HG03520 (cell line): Measurements from ENCODE around the gene BAIAP3.

ENCODE experiments used
- ATAC-seq: cut with Tn5 transposase; IDR thresholded peaks from one replicate; pipeline ENCODE4 v1.9.1; 2021; ENCODE audit warnings: mild to moderate bottlenecking, moderate library complexity; ENCODE audit not compliant: unreplicated experiment

BAIAP3 gene

DNA sequence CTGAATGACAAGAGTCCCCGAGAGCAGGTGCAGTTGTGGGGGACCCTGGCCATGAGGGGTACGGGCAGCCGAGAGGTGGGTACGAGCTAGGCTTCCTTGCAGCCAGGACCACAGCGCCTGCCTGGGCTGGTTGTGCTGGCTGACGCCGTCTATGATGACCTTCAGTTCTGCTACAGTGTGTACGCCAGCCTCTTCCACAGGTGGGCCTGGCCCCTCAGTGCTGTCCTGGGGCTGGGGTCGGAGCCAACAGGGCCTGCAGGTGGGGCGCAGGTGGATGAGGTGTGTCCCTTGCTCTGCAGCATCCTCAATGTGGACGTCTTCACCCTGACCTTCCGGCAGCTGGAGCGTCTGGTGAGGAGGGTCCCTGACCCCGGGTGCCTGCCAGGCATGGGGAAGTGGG, 11.1 kb downstream of the BAIAP3 start:
- no peak for ATAC-seq

- ATAC-seq, result no peak
Observed at GRCh38 chr16:1345087-1345486, 11.6 kb downstream of the BAIAP3 start.

DNA sequence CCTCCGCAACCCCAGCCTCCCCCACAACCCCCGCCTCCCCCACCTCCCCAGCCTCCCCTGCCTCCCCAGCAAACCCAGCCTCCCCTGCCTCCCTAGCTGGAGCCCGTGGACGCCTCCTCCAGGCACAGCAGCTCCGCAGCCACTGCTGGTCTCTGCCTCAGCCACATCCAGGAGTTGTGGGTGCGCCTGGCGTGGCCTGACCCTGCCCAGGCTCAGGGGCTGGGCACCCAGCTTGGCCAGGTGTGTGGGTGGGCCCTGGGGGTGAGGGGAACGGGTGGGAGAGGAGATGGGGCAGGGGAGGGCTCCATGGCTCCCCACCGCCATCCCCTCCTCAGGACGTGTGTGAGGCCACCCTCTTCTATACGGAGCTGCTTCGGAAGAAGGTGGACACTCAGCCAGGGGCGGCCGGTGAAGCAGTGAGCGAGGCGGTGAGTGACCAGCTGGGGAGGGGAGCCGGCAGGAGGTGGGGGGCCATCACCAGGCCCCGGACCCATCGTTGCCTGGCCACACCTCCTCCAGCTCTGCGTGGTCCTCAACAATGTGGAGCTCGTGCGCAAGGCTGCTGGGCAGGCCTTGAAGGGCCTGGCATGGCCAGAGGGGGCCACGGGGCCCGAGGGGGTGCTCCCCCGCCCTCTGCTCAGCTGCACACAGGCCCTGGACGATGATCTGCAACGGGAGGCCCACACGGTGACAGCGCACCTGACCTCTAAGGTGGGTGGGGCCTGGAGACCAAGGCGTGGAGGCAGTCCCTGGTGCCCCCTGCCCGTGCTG, 12.4 kb downstream of the BAIAP3 start:
- no peak for ATAC-seq

GRCh38 chr16:1346422-1347285, 13.2 kb downstream of the BAIAP3 start:
- no peak for ATAC-seq

GRCh38 chr16:1347286-1347855, 13.9 kb downstream of the BAIAP3 start:
- no peak for ATAC-seq

- no peak for ATAC-seq
Observed at GRCh38 chr16:1347962-1348361, 14.5 kb downstream of the BAIAP3 start.

GRCh38 chr16:1348441-1348840, 15.0 kb downstream of the BAIAP3 start:
- ATAC-seq, result no peak

DNA sequence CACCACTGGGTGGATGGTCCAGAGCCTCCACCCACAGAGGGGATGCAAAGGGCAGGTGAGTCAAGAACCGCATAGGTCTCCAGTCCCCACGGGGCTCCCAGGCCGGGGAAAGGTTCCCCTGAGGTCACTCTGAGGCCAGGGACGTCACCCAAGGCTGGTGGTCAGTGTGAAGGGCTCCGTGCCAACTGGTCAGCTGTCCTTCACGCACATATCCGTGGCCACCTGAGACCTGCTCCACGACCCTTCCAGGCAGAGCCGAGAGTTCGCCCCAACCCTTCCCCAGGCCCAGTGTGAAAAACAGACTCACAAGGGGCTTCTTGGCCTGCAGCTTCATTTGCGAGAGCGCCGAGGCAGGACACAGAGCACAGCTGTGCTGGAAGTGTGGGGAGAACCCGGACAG, 15.5 kb downstream of the BAIAP3 start:
- no peak for ATAC-seq

DNA sequence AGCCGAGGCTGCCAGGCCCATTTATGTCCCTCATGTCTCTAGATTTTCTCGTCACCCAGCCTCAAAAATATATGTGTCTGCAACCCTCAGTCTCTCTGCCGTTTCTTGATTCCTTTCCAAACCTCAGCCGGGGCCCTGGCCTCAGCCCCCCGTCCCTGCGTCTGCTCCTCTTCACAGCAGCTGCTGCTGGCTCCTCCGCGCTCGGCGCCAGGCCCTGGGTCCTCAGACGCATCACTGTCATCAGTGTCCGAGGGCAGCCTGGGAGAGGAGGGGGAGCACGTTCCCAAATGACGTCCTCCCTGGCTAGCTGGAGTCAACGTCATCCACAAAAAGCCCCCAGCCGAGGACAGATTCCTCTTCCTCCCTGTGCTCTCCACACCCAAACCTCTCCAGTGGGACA, 15.9 kb downstream of the BAIAP3 start:
- ATAC-seq, result no peak

DNA sequence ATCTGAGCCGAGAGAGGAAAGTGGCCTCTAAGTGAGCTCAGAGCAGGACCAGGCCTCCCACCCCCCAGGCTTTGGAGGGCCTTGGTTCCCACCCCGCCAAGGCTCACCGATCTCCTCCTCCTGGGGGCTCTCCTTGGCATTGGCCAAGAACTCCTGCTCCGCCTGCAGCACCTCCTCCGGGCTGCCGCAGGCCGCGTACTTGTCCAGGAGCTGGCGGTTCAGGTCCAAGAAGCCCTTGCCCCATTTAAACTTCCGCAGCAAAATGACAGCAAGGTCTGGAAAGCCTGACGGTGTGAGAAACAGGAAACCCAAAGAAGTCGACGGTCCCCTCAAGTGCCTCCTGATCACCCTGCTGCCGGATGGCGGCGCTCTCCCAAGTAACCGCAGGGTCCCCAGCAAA, 16.5 kb downstream of the BAIAP3 start:
- ATAC-seq, result no peak

GRCh38 chr16:1350691-1351090, 17.2 kb downstream of the BAIAP3 start:
- no peak for ATAC-seq

- peak; percentile 18 for ATAC-seq
Observed at GRCh38 chr16:1351215-1351581, 17.8 kb downstream of the BAIAP3 start.

- ATAC-seq, result peak; percentile 69
Observed at GRCh38 chr16:1351582-1352362, 18.3 kb downstream of the BAIAP3 start, which contains the start of the genes GNPTG and TSR3. TSS of gene GNPTG (plus strand) at chr16:1351931. CDS start at chr16:1351966, 35 bp downstream. TSS of gene TSR3 (minus strand) at chr16:1351878. CDS start at chr16:1351804, 74 bp downstream.

GRCh38 chr16:1354815-1355540, 21.5 kb downstream of the BAIAP3 start:
- no peak for ATAC-seq

DNA sequence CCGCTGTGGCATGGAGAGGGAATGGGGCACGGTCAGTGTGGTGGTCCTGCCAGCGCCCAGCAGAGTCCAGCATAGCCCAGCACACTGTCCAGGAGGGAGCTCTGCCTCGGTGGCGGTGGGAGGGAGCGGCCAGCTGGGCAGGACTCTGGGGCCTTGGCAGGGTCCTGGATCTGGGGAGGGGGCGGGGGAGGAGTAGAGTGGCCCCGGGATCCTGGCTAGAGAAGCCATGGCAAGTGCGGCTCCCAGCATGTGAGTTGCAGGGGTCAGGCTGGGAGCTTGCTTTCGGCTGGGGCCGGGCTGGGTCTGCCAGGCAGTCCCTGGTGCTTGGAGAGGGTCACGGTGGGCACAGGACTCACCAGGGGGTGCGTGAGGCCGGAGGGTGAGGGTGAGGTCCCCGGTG, 22.1 kb downstream of the BAIAP3 start:
- no peak for ATAC-seq

GRCh38 chr16:1356061-1356900, 22.8 kb downstream of the BAIAP3 start:
- no peak for ATAC-seq

DNA sequence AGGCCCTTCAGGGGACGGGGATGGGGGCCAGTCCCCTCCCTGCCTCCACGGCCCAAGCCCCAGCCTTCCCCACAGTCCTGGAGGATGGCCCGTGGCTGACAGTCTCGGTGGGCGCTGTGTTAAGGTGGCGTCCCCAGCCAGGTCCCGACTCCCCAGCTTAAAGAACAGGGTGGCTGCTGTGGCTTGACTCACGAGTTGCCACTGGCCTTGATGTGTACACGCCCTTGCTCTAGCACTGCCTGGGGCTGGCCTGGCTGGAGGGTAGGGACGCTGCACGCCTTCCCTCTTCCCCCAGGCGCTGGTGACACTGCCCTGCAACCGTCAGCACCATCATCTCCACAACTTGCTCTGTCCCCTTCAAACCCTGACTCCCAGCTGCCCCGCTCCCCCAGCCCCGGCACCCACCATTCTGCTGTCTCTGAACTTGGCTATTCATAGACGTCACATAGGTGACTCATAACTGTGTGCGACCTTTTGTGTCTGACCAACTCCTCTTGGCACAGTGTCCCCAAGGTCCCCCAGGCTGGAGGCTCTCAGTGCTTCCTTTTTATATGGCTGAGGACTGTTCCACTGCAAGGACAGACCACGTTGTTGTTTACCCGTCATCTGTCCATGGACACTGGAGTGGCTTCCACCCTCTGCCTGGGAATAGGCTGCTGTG, 24.6 kb downstream of the BAIAP3 start:
- no peak for ATAC-seq

DNA sequence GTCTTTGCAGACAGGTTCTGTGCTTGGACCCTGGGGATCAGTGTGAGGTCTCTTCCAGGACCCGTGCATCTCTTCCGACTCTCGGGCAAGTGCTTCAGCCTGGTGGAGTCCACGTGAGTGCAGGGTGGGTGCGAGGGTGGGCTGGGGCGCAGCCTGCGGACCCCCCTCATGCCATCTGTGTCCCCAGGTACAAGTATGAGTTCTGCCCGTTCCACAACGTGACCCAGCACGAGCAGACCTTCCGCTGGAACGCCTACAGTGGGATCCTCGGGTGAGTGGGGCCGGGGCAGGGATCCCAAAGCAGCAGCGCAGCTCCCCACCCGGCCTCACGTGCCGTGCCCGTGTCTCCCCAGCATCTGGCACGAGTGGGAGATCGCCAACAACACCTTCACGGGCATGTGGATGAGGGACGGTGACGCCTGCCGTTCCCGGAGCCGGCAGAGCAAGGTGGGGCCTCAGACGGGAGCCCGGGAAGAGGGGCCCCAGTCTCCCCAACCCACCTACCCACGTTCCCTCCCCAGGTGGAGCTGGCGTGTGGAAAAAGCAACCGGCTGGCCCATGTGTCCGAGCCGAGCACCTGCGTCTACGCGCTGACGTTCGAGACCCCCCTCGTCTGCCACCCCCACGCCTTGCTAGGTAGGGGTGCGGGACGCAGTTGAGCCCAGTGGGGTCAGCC, 28.4 kb downstream of the BAIAP3 start:
- no peak for ATAC-seq
